ENCODE measurements around the gene RASD1. TPM values are rescaled to one million over a fixed set of nuclear protein-coding genes. Genes with fewer than 3 reads are reported as not detected.

Gene RASD1
- total and polyA plus RNA-seq, 2 of the 4 experiments (the other 2 are of a cell fraction): 0.54 to 1.8 TPM

- CTCF ChIA-PET: no interaction called here
- no peak overlapping the region for H3K27ac ChIP-seq (ENCODE audit: insufficient read depth, low read length)
Observed at GRCh38 chr17:17480593-17481148, 15.5 kb downstream of the RASD1 start.

More at GRCh38 chr17:17480593-17481148, 15.5 kb downstream of the RASD1 start:
- no peak overlapping the region for H2BK15ac ChIP-seq (ENCODE audit: low read depth, low read length)
- 86% methylated on average over 2 of the region's 6 CpGs; no CpG with 5 or more reads in 1 of the 2 experiments for WGBS, 2 experiments (ENCODE audit: extremely low coverage in 2 of 2, insufficient read length in 1 of 2)
- H2AFZ ChIP-seq (replicated peaks; ENCODE audit: low read length, poor library complexity): no peak overlapping the region
- POLR2A ChIA-PET (ENCODE audit: unreplicated experiment): no interaction called here
- no peak overlapping the region for H4K5ac ChIP-seq (ENCODE audit: low read depth, low read length)
- H3K4me3 ChIP-seq (ENCODE audit: insufficient read depth, low read depth, low read length): no peak overlapping the region
- H3K27me3 ChIP-seq (ENCODE audit: control insufficient read depth, insufficient read depth, low read length): no peaks in the 10 kb centered on the region
- no peak overlapping the region for H3K23ac ChIP-seq (ENCODE audit: low read depth, low read length)
- peaks cover 50 to 75% of the 10 kb centered on the region in 2 experiments for H3K79me1 ChIP-seq (ENCODE audit: low read depth in 1 of 2, low read length in 2 of 2)
- H3K14ac ChIP-seq (replicated peaks; ENCODE audit: low read depth, low read length): no peak overlapping the region
- no peak overlapping the region for H2BK5ac ChIP-seq (ENCODE audit: low read depth, low read length, poor library complexity, severe bottlenecking)
- H4K8ac ChIP-seq (ENCODE audit: low read depth in 2 of 2, low read length in 2 of 2): no peak overlapping the region
- H3K4ac ChIP-seq (ENCODE audit: low read depth, low read length): no peak overlapping the region
- no peak overlapping the region for H2AK5ac ChIP-seq (ENCODE audit: low read depth, low read length)
- no peaks in the 10 kb centered on the region; the same call in 1 of the 2 replicates for H3K4me1 ChIP-seq (ENCODE audit: control insufficient read depth, insufficient read depth, low read length)
- no peak overlapping the region for H4K91ac ChIP-seq (ENCODE audit: insufficient read depth, low read depth, low read length)
- H2AK9ac ChIP-seq (replicated peaks; ENCODE audit: low read depth, low read length, poor library complexity): no peak overlapping the region
- DNase-seq (no peak), ATAC-seq (ENCODE audit: low read depth) (no peak)
- H3K4me2 ChIP-seq (ENCODE audit: low read depth, low read length): no peak overlapping the region
- TF ChIP-seq RFX5 (IDR thresholded peaks at IDR 0.05; ENCODE audit: low read depth, low read length) (no peak), CHD1 (IDR thresholded peaks at IDR 0.05; ENCODE audit: low read depth, low read length) (no peak), MAFK (IDR thresholded peaks at IDR 0.05; ENCODE audit: low read depth, low read length) (no peak), MXI1 (IDR thresholded peaks at IDR 0.05; ENCODE audit: borderline replicate concordance, low read depth, low read length) (no peak), MAZ (IDR thresholded peaks at IDR 0.05; ENCODE audit: borderline replicate concordance, low read depth, low read length) (no peak), BHLHE40 (IDR thresholded peaks at IDR 0.05; ENCODE audit: low read depth, low read length) (no peak)
- H3K9ac ChIP-seq (ENCODE audit: low read depth, low read length): no peak overlapping the region
- dilution Hi-C loops (cut with HindIII; ENCODE audit: low sequenced_read_pairs, unreplicated experiment) (no loop called here), in situ Hi-C loops (cut with MboI; ENCODE audit: low sequenced_read_pairs) (no loop called here), intact Hi-C loops (cut with micrococcal nuclease) (no loop called here)
- no peak overlapping the region for H3K18ac ChIP-seq (ENCODE audit: low read depth, low read length)
- H3K9me1 ChIP-seq (ENCODE audit: insufficient read depth, low read length): peaks cover 4% of the 10 kb centered on the region
- no peak overlapping the region for H3K56ac ChIP-seq (ENCODE audit: extremely low read depth, insufficient read depth, low read length)
- H3K9me3 ChIP-seq (ENCODE audit: control insufficient read depth, insufficient read depth, low read length): no peaks in the 10 kb centered on the region
- H2BK20ac ChIP-seq (ENCODE audit: low read depth, low read length): no peak overlapping the region
- peaks cover 19% of the 10 kb centered on the region; the same call in 1 of the 2 replicates for H4K20me1 ChIP-seq (ENCODE audit: insufficient read depth, low read length)
- peaks cover 15% of the 10 kb centered on the region for H3K36me3 ChIP-seq (ENCODE audit: control insufficient read depth, insufficient read depth, low read length)
- BruUV-seq (replicated peaks): no TSS peak
- no peak overlapping the region for H2BK120ac ChIP-seq (ENCODE audit: low read depth, low read length)
